Neural crest cell (in vitro differentiated cells): ENCODE measurements around the gene DYNLT4. TPM values are rescaled to one million over a fixed set of nuclear protein-coding genes. Genes with fewer than 3 reads are reported as not detected.

Experiments
- DNase-seq: peaks from one replicate; pipeline ENCODE4 v3.0.0; 2021; ENCODE audit warnings: low read depth, mixed read lengths, low spot score
- H3K27ac Mint-ChIP-seq: one replicate; pipeline ENCODE4 v1.8.0; 2021; ENCODE audit warnings: mild to moderate bottlenecking, mixed read lengths; ENCODE audit not compliant: unreplicated experiment
- H3K27me3 Mint-ChIP-seq: 2 replicates; pipeline ENCODE4 v1.8.0; 2021; ENCODE audit warnings: low read depth, mild to moderate bottlenecking, mixed read lengths
- H3K36me3 Mint-ChIP-seq: 2 replicates; pipeline ENCODE4 v1.8.0; 2021; ENCODE audit warnings: low read depth, mild to moderate bottlenecking, mixed read lengths
- H3K4me1 Mint-ChIP-seq: 2 replicates; pipeline ENCODE4 v1.8.0; 2021; ENCODE audit warnings: mixed read lengths
- H3K4me3 Mint-ChIP-seq: one replicate; pipeline ENCODE4 v1.8.0; 2021; ENCODE audit warnings: mild to moderate bottlenecking, mixed read lengths
- H3K9me3 Mint-ChIP-seq: 2 replicates; pipeline ENCODE4 v1.8.0; 2021; ENCODE audit warnings: mixed read lengths
- CTCF ChIP-seq: fragments of 200-600 bp; sonication (generic); conservative IDR thresholded peaks from 2 replicates; pipeline ENCODE4 v1.5.0; 2021; ENCODE audit warnings: antibody characterized with exemption, mild to moderate bottlenecking
- total RNA-seq: library from RNA; stranded (reverse); gene quantifications from 2 replicates; pipeline ENCODE4 v1.2.1, GENCODE V29; 2021

Gene DYNLT4
- total RNA-seq, 1 donor from 2014 or later: not detected

- Mint-ChIP-seq H3K36me3 (no peaks in the 10 kb centered on the region), H3K27ac (no peak overlapping the region), H3K4me3 (no peak overlapping the region), H3K27me3 (peaks cover 5% of the 10 kb centered on the region), H3K9me3 (no peaks in the 10 kb centered on the region), H3K4me1 (peaks cover 8% of the 10 kb centered on the region)
- no peak for DNase-seq
- no peak for TF ChIP-seq CTCF
Observed at GRCh38 chr1:44834328-44834727, 27.2 kb upstream of the DYNLT4 start.

- H3K27ac Mint-ChIP-seq: no peak overlapping the region
- peaks cover 4% of the 10 kb centered on the region for H3K27me3 Mint-ChIP-seq
- no peak for DNase-seq
- H3K36me3 Mint-ChIP-seq: no peaks in the 10 kb centered on the region
- no peaks in the 10 kb centered on the region for H3K9me3 Mint-ChIP-seq
- no peak overlapping the region for H3K4me3 Mint-ChIP-seq
- no peak for TF ChIP-seq CTCF
- H3K4me1 Mint-ChIP-seq: peaks cover 8% of the 10 kb centered on the region
Observed at GRCh38 chr1:44832056-44832705, 25.0 kb upstream of the DYNLT4 start.

GRCh38 chr1:44831516-44831915 is 24.4 kb upstream of the DYNLT4 start:
- H3K4me1 Mint-ChIP-seq: peaks cover 8% of the 10 kb centered on the region
- DNase-seq: no peak
- no peaks in the 10 kb centered on the region for H3K9me3 Mint-ChIP-seq
- no peak overlapping the region for H3K4me3 Mint-ChIP-seq
- H3K36me3 Mint-ChIP-seq: no peaks in the 10 kb centered on the region
- TF ChIP-seq CTCF: no peak
- no peak overlapping the region for H3K27ac Mint-ChIP-seq
- H3K27me3 Mint-ChIP-seq: peaks cover 4% of the 10 kb centered on the region

- no peaks in the 10 kb centered on the region for H3K36me3 Mint-ChIP-seq
Observed at GRCh38 chr1:44830900-44831304, 23.8 kb upstream of the DYNLT4 start.

GRCh38 chr1:44829506-44830384 is 22.6 kb upstream of the DYNLT4 start:
- Mint-ChIP-seq H3K27ac (no peak overlapping the region), H3K27me3 (no peaks in the 10 kb centered on the region), H3K36me3 (no peaks in the 10 kb centered on the region), H3K4me1 (no peaks in the 10 kb centered on the region), H3K4me3 (no peak overlapping the region), H3K9me3 (no peaks in the 10 kb centered on the region)
- no peak for TF ChIP-seq CTCF
- no peak for DNase-seq

More at GRCh38 chr1:44830900-44831304, 23.8 kb upstream of the DYNLT4 start:
- Mint-ChIP-seq H3K4me1 (peaks cover 5% of the 10 kb centered on the region), H3K4me3 (no peak overlapping the region), H3K27ac (no peak overlapping the region), H3K27me3 (peaks cover 1% of the 10 kb centered on the region), H3K9me3 (no peaks in the 10 kb centered on the region)
- no peak for TF ChIP-seq CTCF
- no peak for DNase-seq
